NCI-H1694 treated with DMSO at 0.1 percent for 48 hours (cell line): ENCODE data around the gene ADIG.

Experiments
- DNase-seq: peaks from one replicate; lab custom pipeline; 2025; lab: John Stamatoyannopoulos, UW

ADIG gene

GRCh38 chr20:38633577-38634093, 52.6 kb downstream of the ADIG start:
- peak; percentile 41 for DNase-seq

- DNase-seq, result no peak
These were observed 54.8 kb downstream of the ADIG start for GRCh38 chr20:38635721-38636288.
